Activated T-cell treated with anti-CD3 and anti-CD28 coated beads, Interleukin-2, amount 50 U/mL, for 24 hours (primary cell): ENCODE measurements around the gene ENDOV.

ENCODE experiments used
- DNase-seq: peaks from one replicate; pipeline ENCODE4 v3.0.0-alpha.2; 2020
- H3K27ac Mint-ChIP-seq: 2 replicates; pipeline ENCODE4 v1.8.0; 2020; ENCODE audit warnings: mild to moderate bottlenecking, mixed read lengths
- H3K27me3 Mint-ChIP-seq: 2 replicates; pipeline ENCODE4 v1.8.0; 2020; ENCODE audit warnings: mixed read lengths
- H3K36me3 Mint-ChIP-seq: 2 replicates; pipeline ENCODE4 v1.8.0; 2020; ENCODE audit warnings: low read depth, mixed read lengths
- H3K4me1 Mint-ChIP-seq: 2 replicates; pipeline ENCODE4 v1.8.0; 2020; ENCODE audit warnings: low read depth, mixed read lengths
- H3K4me3 Mint-ChIP-seq: 2 replicates; pipeline ENCODE4 v1.8.0; 2020; ENCODE audit warnings: mild to moderate bottlenecking, moderate library complexity, mixed read lengths
- H3K9me3 Mint-ChIP-seq: 2 replicates; pipeline ENCODE4 v1.8.0; 2020; ENCODE audit warnings: mixed read lengths

ENDOV gene

DNA sequence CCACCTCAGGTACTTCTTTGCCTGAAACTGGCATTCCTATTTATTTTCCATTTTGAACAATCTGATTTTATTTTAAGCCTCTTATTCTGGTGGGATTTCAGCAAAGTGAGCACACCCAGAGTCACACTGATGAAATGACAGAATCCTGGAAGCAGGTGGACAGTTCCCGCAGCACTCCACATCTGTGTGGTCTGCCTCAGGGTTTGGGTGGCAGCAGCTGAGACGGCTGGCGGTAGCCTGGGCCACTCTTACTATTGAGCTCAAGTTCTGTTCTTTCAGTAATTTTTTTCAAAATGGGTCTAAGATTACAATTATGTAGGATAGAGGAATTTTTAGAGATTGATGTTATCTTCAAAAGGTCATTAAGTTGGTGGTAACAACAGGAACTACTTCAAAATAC is 32.5 kb upstream of the ENDOV start:
- Mint-ChIP-seq H3K27ac (peak overlapping the region; percentile 64), H3K4me1 (no peaks in the 10 kb centered on the region), H3K9me3 (no peaks in the 10 kb centered on the region), H3K36me3 (peaks cover 100% of the 10 kb centered on the region), H3K27me3 (no peaks in the 10 kb centered on the region), H3K4me3 (no peak overlapping the region)
- DNase-seq, result peak; percentile 7

DNA sequence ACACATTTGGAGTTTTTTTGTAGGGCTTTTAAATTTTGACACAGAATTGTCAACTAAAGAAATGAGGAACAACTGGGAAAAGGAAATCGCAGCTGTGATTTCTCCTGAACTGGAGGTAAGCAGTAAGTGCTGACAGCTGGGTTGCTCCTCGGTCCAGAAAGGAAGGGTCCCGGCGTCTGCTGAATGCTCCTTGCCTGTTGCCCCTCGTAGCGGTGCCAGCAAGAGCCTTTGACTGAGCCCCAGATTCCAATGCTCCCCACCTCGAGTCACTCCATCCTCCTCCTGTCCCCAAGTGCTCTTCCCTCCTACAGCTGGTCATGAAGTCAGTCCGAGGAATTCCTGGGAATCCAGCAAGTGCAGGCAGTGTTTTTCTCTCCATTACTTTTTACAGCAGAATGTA is 32.0 kb upstream of the ENDOV start:
- H3K27me3 Mint-ChIP-seq, result no peaks in the 10 kb centered on the region
- H3K9me3 Mint-ChIP-seq, result no peaks in the 10 kb centered on the region
- H3K4me1 Mint-ChIP-seq, result no peaks in the 10 kb centered on the region
- peak overlapping the region; percentile 77 for H3K27ac Mint-ChIP-seq
- no peak for DNase-seq
- peaks cover 100% of the 10 kb centered on the region for H3K36me3 Mint-ChIP-seq
- no peak overlapping the region for H3K4me3 Mint-ChIP-seq

DNA sequence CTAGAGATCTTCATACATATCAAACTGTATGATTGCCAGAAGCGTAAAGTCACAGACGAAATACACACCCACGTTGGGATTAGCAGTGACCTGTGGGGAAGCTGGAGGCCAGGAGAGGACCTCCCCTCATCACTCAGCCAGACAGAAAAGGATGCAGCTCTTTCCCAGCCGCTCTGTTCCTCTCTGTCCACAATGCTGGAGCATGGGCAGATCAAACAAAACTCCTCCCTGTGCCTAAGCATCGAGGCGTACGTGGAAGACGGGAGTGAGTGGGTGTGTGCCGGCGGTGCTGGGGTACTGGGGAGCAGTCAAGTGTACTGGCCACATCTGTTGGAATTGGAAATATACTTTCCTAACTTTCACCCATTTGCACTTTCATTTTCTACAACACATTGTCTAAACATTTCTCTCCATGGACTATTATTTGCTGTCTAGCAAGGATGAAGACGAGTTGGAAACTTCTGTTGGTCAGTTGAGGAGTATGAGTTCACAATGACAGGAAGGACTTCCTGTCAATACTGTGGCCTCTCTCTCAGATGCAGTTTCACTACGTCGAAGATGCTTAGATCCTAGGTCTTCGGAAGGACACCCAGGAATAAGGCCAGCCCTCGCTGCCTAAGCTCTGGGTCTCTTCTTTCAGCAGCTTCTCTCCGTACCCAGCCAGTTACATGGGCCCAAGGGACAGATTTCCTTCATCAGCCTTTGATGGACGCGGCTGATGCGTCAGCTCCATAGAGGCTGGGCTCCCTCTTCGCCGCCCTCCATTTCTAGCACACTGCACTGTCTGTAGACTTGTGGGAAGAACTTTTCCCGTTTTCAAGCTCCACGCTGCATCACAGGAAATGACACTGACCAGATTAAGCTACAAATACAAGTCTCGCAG is 30.6 kb upstream of the ENDOV start:
- peaks cover 100% of the 10 kb centered on the region for H3K36me3 Mint-ChIP-seq
- H3K4me1 Mint-ChIP-seq, result no peaks in the 10 kb centered on the region
- H3K27me3 Mint-ChIP-seq, result no peaks in the 10 kb centered on the region
- no peaks in the 10 kb centered on the region for H3K9me3 Mint-ChIP-seq
- no peak overlapping the region for H3K4me3 Mint-ChIP-seq
- H3K27ac Mint-ChIP-seq, result peak overlapping the region; percentile 77
- DNase-seq, result no peak

DNA sequence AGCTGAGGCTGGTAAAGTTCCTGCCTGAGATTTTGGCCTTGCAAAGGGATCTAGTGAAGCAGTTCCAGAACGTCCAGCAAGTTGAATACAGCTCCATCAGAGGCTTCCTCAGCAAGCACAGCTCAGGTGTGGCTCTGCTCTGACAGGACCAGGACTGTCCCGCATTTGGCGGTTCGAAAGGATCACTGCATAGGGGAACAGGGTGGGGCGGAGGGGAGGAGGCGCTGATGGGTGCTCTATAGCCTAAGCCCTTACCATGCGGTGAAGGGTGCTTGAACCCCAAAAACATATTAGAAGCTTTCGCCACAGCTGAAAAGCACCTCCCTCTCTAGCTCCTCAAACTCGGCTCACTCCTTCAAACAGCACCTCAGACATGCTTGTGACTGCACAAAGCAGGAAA is 29.9 kb upstream of the ENDOV start:
- H3K27ac Mint-ChIP-seq, result peak overlapping the region; percentile 73
- no peaks in the 10 kb centered on the region for H3K9me3 Mint-ChIP-seq
- no peak for DNase-seq
- H3K4me1 Mint-ChIP-seq, result no peaks in the 10 kb centered on the region
- H3K36me3 Mint-ChIP-seq, result peaks cover 100% of the 10 kb centered on the region
- no peak overlapping the region for H3K4me3 Mint-ChIP-seq
- no peaks in the 10 kb centered on the region for H3K27me3 Mint-ChIP-seq

DNA sequence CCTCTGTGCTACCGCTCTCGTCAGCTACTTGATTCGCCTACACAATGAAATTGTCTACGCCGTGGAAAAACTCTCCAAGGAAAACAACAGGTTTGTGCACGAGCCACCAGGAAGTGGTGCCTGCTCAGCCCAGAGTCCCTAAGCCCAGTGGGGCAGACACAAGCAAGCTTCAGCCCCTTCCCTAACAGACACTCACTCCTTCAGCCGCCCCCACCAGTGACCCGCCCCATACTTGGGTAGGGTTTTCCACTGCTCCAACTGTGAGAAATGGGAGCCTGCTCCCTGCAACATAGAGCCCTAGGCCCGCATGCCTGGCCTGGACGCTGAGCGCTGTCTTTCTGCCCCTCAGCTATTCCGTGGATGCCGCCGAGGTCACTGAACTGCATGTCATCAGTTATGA is 28.6 kb upstream of the ENDOV start:
- Mint-ChIP-seq H3K4me1 (no peaks in the 10 kb centered on the region), H3K27me3 (no peaks in the 10 kb centered on the region), H3K9me3 (no peaks in the 10 kb centered on the region), H3K27ac (peak overlapping the region; percentile 73), H3K36me3 (peaks cover 100% of the 10 kb centered on the region), H3K4me3 (no peak overlapping the region)
- DNase-seq, result no peak

DNA sequence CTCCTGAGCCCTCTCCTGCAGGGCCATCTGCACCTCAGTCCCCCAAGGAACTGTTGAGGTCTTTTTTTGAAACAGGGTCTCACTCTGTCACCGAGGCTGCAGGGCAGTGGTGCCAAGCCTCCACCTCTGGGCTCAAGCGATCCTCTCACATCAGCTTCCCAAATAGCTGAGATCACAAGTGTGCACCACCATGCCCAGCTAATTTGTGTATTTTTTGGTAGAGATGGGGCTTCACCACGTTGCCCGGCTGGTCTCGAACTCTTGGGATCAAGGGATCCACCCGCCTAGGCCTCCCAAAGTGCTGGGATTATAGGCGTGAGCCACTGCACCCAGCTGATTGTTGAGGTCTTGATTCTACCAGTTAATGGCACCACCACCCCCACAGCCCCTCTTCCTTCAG is 27.9 kb upstream of the ENDOV start:
- Mint-ChIP-seq H3K4me3 (no peak overlapping the region), H3K9me3 (no peaks in the 10 kb centered on the region), H3K27ac (peak overlapping the region; percentile 69), H3K4me1 (no peaks in the 10 kb centered on the region), H3K36me3 (peaks cover 100% of the 10 kb centered on the region), H3K27me3 (no peaks in the 10 kb centered on the region)
- no peak for DNase-seq

DNA sequence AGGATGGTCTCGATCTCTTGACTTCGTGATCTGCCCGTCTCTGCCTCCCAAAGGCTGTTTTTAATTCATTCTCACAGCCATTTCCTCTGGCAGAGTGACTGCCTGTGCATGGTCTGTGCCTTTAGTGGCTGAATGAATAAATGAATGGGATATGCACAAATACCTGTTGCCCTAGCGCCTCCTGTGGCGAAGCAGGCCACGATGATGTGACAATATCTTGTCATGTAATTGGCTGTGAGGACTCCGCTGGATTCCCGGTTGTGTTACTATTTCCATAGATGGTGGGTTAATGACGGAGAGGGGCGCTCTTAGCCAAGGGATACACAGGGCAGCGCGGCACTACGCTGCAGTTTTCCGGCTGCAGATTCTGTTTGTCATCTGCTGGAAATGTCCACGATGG is 26.8 kb upstream of the ENDOV start:
- no peaks in the 10 kb centered on the region for H3K9me3 Mint-ChIP-seq
- no peaks in the 10 kb centered on the region for H3K27me3 Mint-ChIP-seq
- peaks cover 100% of the 10 kb centered on the region for H3K36me3 Mint-ChIP-seq
- H3K27ac Mint-ChIP-seq, result no peak overlapping the region
- no peaks in the 10 kb centered on the region for H3K4me1 Mint-ChIP-seq
- DNase-seq, result no peak
- no peak overlapping the region for H3K4me3 Mint-ChIP-seq

DNA sequence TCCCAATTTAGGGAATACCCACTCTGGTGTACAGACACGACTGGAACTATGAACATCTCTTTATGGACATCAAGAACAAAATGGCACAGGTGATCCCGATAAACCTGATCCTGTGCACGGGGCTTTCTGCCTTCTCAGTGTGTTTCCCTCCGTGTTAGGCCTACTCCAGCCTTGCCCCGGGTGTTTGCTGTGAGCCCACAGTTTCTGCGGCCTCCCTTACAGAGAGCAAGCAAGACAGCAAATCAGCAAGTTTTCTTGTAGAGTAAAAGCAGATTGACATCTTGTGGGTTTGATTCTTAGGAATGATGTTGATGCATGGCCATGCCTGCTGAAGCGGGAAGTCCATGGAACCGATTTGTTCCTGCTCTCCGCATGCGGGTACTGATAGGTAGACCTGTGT is 26.4 kb upstream of the ENDOV start:
- H3K9me3 Mint-ChIP-seq, result no peaks in the 10 kb centered on the region
- no peak for DNase-seq
- no peak overlapping the region for H3K4me3 Mint-ChIP-seq
- no peaks in the 10 kb centered on the region for H3K27me3 Mint-ChIP-seq
- peak overlapping the region; percentile 5 for H3K27ac Mint-ChIP-seq
- peaks cover 100% of the 10 kb centered on the region for H3K36me3 Mint-ChIP-seq
- H3K4me1 Mint-ChIP-seq, result no peaks in the 10 kb centered on the region

DNA sequence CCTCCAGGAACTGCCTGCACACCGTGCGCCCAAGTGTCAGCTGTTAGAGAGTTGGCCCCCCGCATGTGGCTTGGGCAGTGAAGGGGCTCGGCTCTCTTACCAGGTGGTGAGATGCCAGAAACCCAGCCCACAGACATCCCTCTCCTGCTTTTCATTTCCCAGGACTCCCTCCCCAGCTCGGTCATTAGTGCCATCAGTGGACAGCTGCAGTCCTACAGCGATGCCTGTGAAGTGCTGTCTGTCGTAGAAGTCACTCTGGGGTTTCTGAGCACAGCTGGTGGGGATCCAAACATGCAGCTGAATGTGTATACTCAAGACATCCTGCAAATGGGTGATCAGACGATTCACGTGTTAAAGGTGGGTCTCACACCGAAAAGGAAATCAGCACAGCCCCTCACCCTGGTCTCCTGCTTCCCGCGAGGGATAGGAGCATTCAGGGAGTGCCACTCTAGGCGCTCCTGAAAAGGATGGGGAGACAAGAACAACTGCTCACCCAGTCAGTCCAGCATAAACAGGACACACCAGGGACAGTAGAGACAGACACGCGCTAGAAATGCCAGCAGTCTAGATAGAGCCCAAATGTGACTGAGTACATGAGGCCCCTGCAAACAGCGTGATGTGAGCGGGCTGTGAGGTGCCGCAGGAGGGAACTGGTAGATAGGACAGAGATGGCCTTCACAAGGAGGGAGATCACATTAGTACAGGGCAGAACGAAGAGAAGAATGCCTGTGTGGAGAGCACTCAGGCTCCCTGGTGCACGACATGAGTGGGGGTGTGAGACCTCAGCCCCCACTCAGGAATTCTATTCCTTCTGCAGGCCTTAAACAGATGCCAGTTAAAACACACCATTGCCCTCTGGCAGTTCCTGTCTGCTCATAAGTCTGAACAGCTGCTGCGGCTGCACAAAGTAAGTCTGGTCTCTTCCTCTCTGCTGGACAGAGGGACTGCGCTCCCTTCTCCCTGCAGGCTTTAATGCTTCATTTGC is 25.7 kb upstream of the ENDOV start:
- H3K4me3 Mint-ChIP-seq, result no peak overlapping the region
- H3K27ac Mint-ChIP-seq, result peak overlapping the region; percentile 37
- no peaks in the 10 kb centered on the region for H3K4me1 Mint-ChIP-seq

DNA sequence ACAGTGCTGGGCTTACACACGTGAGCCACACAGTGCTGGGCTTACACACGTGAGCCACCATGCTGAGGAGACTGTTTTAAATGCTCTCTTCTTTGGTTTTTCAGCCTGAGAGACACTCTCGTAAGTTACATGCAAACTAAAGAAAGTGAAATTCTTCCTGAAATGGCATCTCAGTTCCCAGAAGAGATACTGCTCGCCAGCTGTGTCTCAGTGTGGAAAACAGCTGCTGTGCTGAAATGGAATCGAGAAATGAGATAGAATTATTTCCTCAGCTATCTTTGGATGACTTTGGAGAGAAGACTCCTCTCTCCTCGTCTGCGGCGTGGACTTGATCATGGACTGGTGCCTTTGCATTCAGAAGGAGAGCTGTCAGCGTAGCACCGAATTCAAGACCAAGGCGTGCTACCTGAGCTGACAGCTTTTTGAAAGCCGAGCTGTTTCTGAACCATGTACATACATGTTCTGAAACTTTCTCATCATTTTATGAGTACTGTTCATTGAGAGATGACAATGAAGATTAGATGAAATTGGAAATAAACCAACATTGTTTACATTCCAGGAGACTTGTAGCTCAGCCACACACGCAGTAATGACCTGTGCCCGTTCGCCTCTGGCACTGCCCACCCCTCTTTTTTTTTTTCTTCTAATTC is 21.6 kb upstream of the ENDOV start:
- H3K27me3 Mint-ChIP-seq, result no peaks in the 10 kb centered on the region
- H3K9me3 Mint-ChIP-seq, result no peaks in the 10 kb centered on the region
- H3K36me3 Mint-ChIP-seq, result peaks cover 81% of the 10 kb centered on the region
- peaks cover 1% of the 10 kb centered on the region for H3K4me1 Mint-ChIP-seq
- no peak for DNase-seq
- peak overlapping the region; percentile 44 for H3K27ac Mint-ChIP-seq
- no peak overlapping the region for H3K4me3 Mint-ChIP-seq

More for the DNA sequence above, 25.7 kb upstream of the ENDOV start:
- Mint-ChIP-seq H3K27me3 (no peaks in the 10 kb centered on the region), H3K36me3 (peaks cover 100% of the 10 kb centered on the region), H3K9me3 (no peaks in the 10 kb centered on the region)
- no peak for DNase-seq

DNA sequence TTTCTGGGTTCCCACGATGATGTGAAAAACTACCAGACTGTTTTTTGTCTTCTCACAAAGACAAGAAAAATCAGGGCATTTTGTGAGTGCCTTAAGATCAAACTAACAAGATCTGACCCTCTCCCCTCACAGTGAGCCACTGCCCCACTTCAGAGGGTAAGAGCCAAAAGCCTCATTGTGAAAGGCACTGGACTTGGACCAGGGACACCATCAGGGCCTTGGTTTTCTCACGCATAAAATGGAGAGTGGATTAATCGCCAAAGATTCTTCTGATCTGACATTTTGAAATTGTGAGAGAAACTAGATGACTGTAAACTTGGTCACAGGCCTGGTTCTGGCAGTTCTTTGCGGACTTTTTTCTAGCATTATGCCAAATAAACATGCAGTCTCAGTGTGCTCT is 21.0 kb upstream of the ENDOV start:
- Mint-ChIP-seq H3K27ac (peak overlapping the region; percentile 71), H3K27me3 (no peaks in the 10 kb centered on the region), H3K9me3 (no peaks in the 10 kb centered on the region), H3K36me3 (peaks cover 75% of the 10 kb centered on the region), H3K4me3 (no peak overlapping the region), H3K4me1 (peaks cover 1% of the 10 kb centered on the region)
- DNase-seq, result no peak

DNA sequence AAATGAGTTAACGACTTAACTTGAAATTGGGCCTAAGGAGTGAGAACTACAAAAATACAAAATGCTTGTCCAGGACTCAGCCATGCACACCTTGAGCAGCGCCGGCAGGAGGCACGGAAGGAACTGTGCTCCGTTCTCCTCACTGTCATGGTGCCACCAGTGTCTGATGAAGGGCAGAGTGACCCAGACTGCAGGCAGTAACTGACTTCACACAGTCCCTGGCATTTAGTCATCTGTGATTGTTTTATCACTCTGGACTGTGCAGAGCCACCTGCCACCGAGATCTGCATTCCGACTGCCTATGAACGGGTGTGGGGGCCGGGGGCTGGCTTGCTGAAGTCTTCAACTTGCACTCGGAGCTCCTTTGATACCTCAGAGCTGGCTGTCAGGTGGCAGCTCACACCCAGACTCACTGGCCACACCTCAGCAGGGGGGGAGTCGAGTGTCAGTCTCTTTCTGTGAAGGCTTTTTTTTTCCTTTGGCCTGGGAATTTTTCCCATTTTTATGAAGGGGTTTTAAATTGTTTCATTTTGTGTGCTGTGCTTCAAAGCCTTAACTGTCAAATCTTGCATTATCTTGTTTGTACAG is 20.2 kb upstream of the ENDOV start:
- Mint-ChIP-seq H3K27me3 (no peaks in the 10 kb centered on the region), H3K27ac (peak overlapping the region; percentile 71), H3K4me3 (no peak overlapping the region), H3K4me1 (peaks cover 1% of the 10 kb centered on the region), H3K36me3 (peaks cover 67% of the 10 kb centered on the region), H3K9me3 (no peaks in the 10 kb centered on the region)
- no peak for DNase-seq

DNA sequence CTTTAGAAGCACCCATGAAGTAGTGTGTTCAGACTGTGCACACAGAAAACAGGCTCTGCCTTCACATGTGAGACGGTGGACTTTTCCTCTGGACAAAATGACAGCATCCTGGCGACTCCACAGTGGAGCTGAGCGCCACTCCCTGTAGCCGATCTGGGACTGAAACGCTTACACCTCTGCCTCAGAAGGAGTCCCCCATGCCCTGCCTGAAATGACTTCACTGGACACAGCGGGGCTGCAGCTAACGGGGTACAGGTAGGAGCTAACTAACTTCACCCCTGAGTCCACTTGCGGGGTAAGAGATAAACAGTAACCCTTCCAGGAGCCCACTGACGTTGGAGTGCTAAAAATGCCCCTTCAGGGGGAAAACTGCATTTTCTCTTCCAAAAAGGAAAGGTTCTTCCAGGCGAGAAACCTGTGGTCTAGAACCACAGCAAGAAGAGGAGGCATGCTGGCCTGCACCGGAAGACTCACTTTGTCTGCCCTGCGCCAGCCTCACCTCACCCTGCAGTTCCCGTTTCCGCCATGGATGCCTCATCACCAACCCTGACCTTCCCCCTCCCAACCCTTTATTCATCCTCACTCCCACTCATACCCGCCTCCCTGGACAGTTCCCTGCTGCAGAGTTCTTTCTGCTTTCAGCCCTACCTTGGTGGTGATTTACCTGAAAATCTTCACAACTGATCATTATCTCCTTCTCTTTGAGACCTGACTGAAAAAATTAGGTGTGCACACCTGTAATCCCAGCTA is 19.4 kb upstream of the ENDOV start:
- Mint-ChIP-seq H3K27me3 (no peaks in the 10 kb centered on the region), H3K27ac (peak overlapping the region; percentile 55), H3K9me3 (no peaks in the 10 kb centered on the region), H3K4me3 (no peak overlapping the region), H3K36me3 (peaks cover 59% of the 10 kb centered on the region), H3K4me1 (peaks cover 1% of the 10 kb centered on the region)
- no peak for DNase-seq
